H9 (cell line): Measurements from ENCODE around the gene FAM25G. TPM values are rescaled to one million over a fixed set of nuclear protein-coding genes. Genes with fewer than 3 reads are reported as not detected.
"Not testable (repeated sequence)": the region's sequence is repeated elsewhere in the genome, so short reads cannot be mapped to it uniquely, and the experiment has no call there.

Source experiments
- DNase-seq: peaks from one replicate; pipeline ENCODE4 v3.0.0-alpha.2; 2017
- H2AFZ ChIP-seq: one replicate; pipeline ENCODE4 v1.6.1; 2013; ENCODE audit warnings: mild to moderate bottlenecking, low read length, control low read depth, moderate library complexity
- H2AK5ac ChIP-seq: 2 replicates; pipeline ENCODE4 v1.6.1; 2013; ENCODE audit warnings: low read length, control low read depth, mixed read lengths; ENCODE audit not compliant: insufficient read length
- H2BK120ac ChIP-seq: one replicate; pipeline ENCODE4 v1.6.1; 2013; ENCODE audit warnings: low read depth, mild to moderate bottlenecking, low read length, control low read depth, inconsistent platforms; ENCODE audit not compliant: poor library complexity, severe bottlenecking
- H2BK12ac ChIP-seq: 2 replicates; pipeline ENCODE4 v1.6.1; 2013; ENCODE audit warnings: low read length, control low read depth, mixed read lengths, low read depth; ENCODE audit not compliant: insufficient read length
- H2BK15ac ChIP-seq: 2 replicates; pipeline ENCODE4 v1.6.1; 2013; ENCODE audit warnings: low read depth, low read length, control low read depth
- H2BK20ac ChIP-seq: one replicate; pipeline ENCODE4 v1.6.1; 2013; ENCODE audit warnings: low read depth, mild to moderate bottlenecking, low read length, control low read depth, inconsistent platforms; ENCODE audit not compliant: poor library complexity, severe bottlenecking
- H2BK5ac ChIP-seq: 2 replicates; pipeline ENCODE4 v1.6.1; 2013; ENCODE audit warnings: low read length, control low read depth, mixed read lengths; ENCODE audit not compliant: insufficient read length
- H3K14ac ChIP-seq: 2 replicates; pipeline ENCODE4 v1.6.1; 2013; ENCODE audit warnings: low read length, control low read depth; ENCODE audit not compliant: insufficient read depth
- H3K18ac ChIP-seq: 2 replicates; pipeline ENCODE4 v1.6.1; 2013; ENCODE audit warnings: low read depth, mild to moderate bottlenecking, mixed read lengths, low read length, control low read depth; ENCODE audit not compliant: insufficient read length
- H3K23ac ChIP-seq: 2 replicates; pipeline ENCODE4 v1.6.1; 2013; ENCODE audit warnings: low read length, control low read depth, mixed read lengths, low read depth; ENCODE audit not compliant: insufficient read length
- H3K23me2 ChIP-seq: 2 replicates; pipeline ENCODE4 v1.6.1; 2013; ENCODE audit warnings: low read depth, mild to moderate bottlenecking, mixed read lengths, low read length, control low read depth; ENCODE audit not compliant: insufficient read length, poor library complexity, severe bottlenecking
- H3K27ac ChIP-seq: 2 replicates; pipeline ENCODE4 v1.5.1; 2013; ENCODE audit warnings: low read length, control low read depth, mixed read lengths, low read depth; ENCODE audit not compliant: insufficient read length
- H3K27me3 ChIP-seq: 2 replicates; pipeline ENCODE4 v1.6.1; 2013; ENCODE audit warnings: low read length, control low read depth, inconsistent platforms; ENCODE audit not compliant: insufficient read depth
- H3K4ac ChIP-seq: 2 replicates; pipeline ENCODE4 v1.6.1; 2013; ENCODE audit warnings: low read depth, mild to moderate bottlenecking, control low read depth, inconsistent platforms, low read length, moderate library complexity
- H3K4me1 ChIP-seq: 2 replicates; pipeline ENCODE4 v1.6.1; 2013; ENCODE audit warnings: low read length, control low read depth, inconsistent platforms; ENCODE audit not compliant: insufficient read depth
- H3K4me2 ChIP-seq: 2 replicates; pipeline ENCODE4 v1.6.1; 2013; ENCODE audit warnings: low read length, control low read depth, mixed read lengths; ENCODE audit not compliant: insufficient read length, insufficient read depth
- H3K56ac ChIP-seq: 2 replicates; pipeline ENCODE4 v1.6.1; 2013; ENCODE audit warnings: low read depth, mild to moderate bottlenecking, mixed read lengths, low read length, control low read depth; ENCODE audit not compliant: insufficient read length
- H3K79me1 ChIP-seq: 2 replicates; pipeline ENCODE4 v1.6.1; 2013; ENCODE audit warnings: low read depth, mild to moderate bottlenecking, moderate library complexity, low read length, control low read depth, inconsistent platforms; ENCODE audit not compliant: insufficient read depth, poor library complexity, severe bottlenecking
- H3K79me2 ChIP-seq: 2 replicates; pipeline ENCODE4 v1.6.1; 2013; ENCODE audit warnings: low read length, control low read depth, inconsistent platforms; ENCODE audit not compliant: insufficient read depth
- H3K9ac ChIP-seq: 2 replicates; pipeline ENCODE4 v1.6.1; 2013; ENCODE audit warnings: low read length, control low read depth, mixed read lengths; ENCODE audit not compliant: insufficient read length; ENCODE audit errors: extremely low read depth
- H3K9me3 ChIP-seq: one replicate; pipeline ENCODE4 v1.6.1; 2013; ENCODE audit warnings: low read depth, low read length, inconsistent platforms; ENCODE audit not compliant: control insufficient read depth
- H3T11ph ChIP-seq: one replicate; pipeline ENCODE4 v1.6.1; 2013; ENCODE audit warnings: mild to moderate bottlenecking, low read length, control low read depth, inconsistent platforms
- H4K20me1 ChIP-seq: one replicate; pipeline ENCODE4 v1.6.1; 2013; ENCODE audit not compliant: control insufficient read depth, insufficient read length, insufficient read depth
- H4K5ac ChIP-seq: 2 replicates; pipeline ENCODE4 v1.6.1; 2013; ENCODE audit warnings: low read depth, mild to moderate bottlenecking, mixed read lengths, low read length, control low read depth; ENCODE audit not compliant: insufficient read length
- H4K8ac ChIP-seq: replicated peaks from 2 replicates; pipeline ENCODE4 v1.6.1; 2013; ENCODE audit warnings: low read length, control low read depth, mixed read lengths, low read depth; ENCODE audit not compliant: insufficient read length
- H4K91ac ChIP-seq: 2 replicates; pipeline ENCODE4 v1.6.1; 2013; ENCODE audit warnings: low read depth, mild to moderate bottlenecking, moderate library complexity, mixed read lengths, low read length, control low read depth; ENCODE audit not compliant: insufficient read length
- H3K27ac Mint-ChIP-seq, 3 experiments: 2 replicates in 2 of 3; 3 replicates in 1 of 3; pipeline ENCODE4 v1.8.0; 2020 to 2021; ENCODE audit warnings: mixed read lengths in 3 of 3, mild to moderate bottlenecking in 1 of 3, moderate library complexity in 1 of 3
- H3K27me3 Mint-ChIP-seq: 2 replicates; pipeline ENCODE4 v1.8.0; 2021; ENCODE audit warnings: low read depth, mild to moderate bottlenecking, moderate library complexity, mixed read lengths
- H3K36me3 Mint-ChIP-seq, 3 experiments: 2 replicates in 2 of 3; 3 replicates in 1 of 3; pipeline ENCODE4 v1.8.0; 2020 to 2021; ENCODE audit warnings: low read depth in 3 of 3, mixed read lengths in 3 of 3; ENCODE audit not compliant: insufficient read depth in 1 of 3
- H3K4me1 Mint-ChIP-seq, 2 experiments: 2 replicates each; pipeline ENCODE4 v1.8.0; 2020; ENCODE audit warnings: mixed read lengths in 2 of 2
- H3K4me3 Mint-ChIP-seq, 2 experiments: 2 replicates in 1 of 2; 3 replicates in 1 of 2; pipeline ENCODE4 v1.8.0; 2020 to 2021; ENCODE audit warnings: mild to moderate bottlenecking in 2 of 2, mixed read lengths in 2 of 2, moderate library complexity in 1 of 2
- H3K9me3 Mint-ChIP-seq, 2 experiments: 2 replicates in 1 of 2; 3 replicates in 1 of 2; pipeline ENCODE4 v1.8.0; 2020; ENCODE audit warnings: mild to moderate bottlenecking in 2 of 2, mixed read lengths in 2 of 2, moderate library complexity in 1 of 2
- WGBS: extraction: QIAGEN DNeasy Blood & Tissue Kit; methylation state at CpG from one replicate; pipeline ENCODE4 v1.1.7; 2013; ENCODE audit warnings: missing lambda C conversion rate, low lambda C conversion rate, mixed read lengths; ENCODE audit not compliant: insufficient read length; ENCODE audit errors: extremely low coverage; 5-methylcytosine and 5-hydroxymethylcytosine counted together
- total RNA-seq: library from RNA; stranded (reverse); gene quantifications from 2 replicates; pipeline ENCODE4 v1.2.1, GENCODE V29; 2021

FAM25G gene
- total RNA-seq, 1 experiment from 2014 or later = not detected

- not testable (repeated sequence) for H3K4me1 ChIP-seq, H2BK120ac ChIP-seq, H3K79me2 ChIP-seq, H4K91ac ChIP-seq, H3K4ac ChIP-seq, H3K27me3 Mint-ChIP-seq, H3K9me3 ChIP-seq, H2BK12ac ChIP-seq, H3K4me3 Mint-ChIP-seq, H3K27me3 ChIP-seq, H3K9me3 Mint-ChIP-seq, H3K9ac ChIP-seq, H3K14ac ChIP-seq, H2BK20ac ChIP-seq, H4K8ac ChIP-seq, H2BK15ac ChIP-seq, H2BK5ac ChIP-seq, H4K20me1 ChIP-seq, H3K27ac Mint-ChIP-seq, H3K56ac ChIP-seq, H3K23me2 ChIP-seq, H3T11ph ChIP-seq, H3K36me3 Mint-ChIP-seq, H3K23ac ChIP-seq, H3K18ac ChIP-seq, H3K4me1 Mint-ChIP-seq, H3K79me1 ChIP-seq, H4K5ac ChIP-seq, H2AFZ ChIP-seq, DNase-seq, H2AK5ac ChIP-seq, H3K4me2 ChIP-seq, H3K27ac ChIP-seq
- WGBS = no CpG with 5 or more reads among the region's 20 CpGs
Observed at GRCh38 chr10:47523475-47523874, 32.0 kb upstream of the FAM25G start, which contains the start of gene AGAP9. Gene AGAP9 (minus strand): TSS chr10:47523638. CDS start chr10:47523526, 112 bp downstream.

- not testable (repeated sequence) for H3K4me1 Mint-ChIP-seq, H3K4me2 ChIP-seq, H3K27ac Mint-ChIP-seq, H3K23me2 ChIP-seq, H4K91ac ChIP-seq, H3K4me1 ChIP-seq, H4K5ac ChIP-seq, H4K8ac ChIP-seq, H3K9ac ChIP-seq, H2BK12ac ChIP-seq, H4K20me1 ChIP-seq, H3K36me3 Mint-ChIP-seq, H3K79me2 ChIP-seq, DNase-seq, H3K79me1 ChIP-seq, H3K18ac ChIP-seq, H2BK5ac ChIP-seq, H3K27me3 Mint-ChIP-seq, H3K14ac ChIP-seq, H3K56ac ChIP-seq, H2BK120ac ChIP-seq, H3K9me3 Mint-ChIP-seq, H3K27me3 ChIP-seq, H2AFZ ChIP-seq, H2AK5ac ChIP-seq, H3T11ph ChIP-seq, H2BK20ac ChIP-seq, H2BK15ac ChIP-seq, H3K27ac ChIP-seq, H3K4ac ChIP-seq, H3K9me3 ChIP-seq, H3K4me3 Mint-ChIP-seq, H3K23ac ChIP-seq
- WGBS = no CpG with 5 or more reads among the region's 9 CpGs
Observed at GRCh38 chr10:47502313-47502712, 10.8 kb upstream of the FAM25G start.
